NCI-H1694 treated with DMSO at 0.1 percent for 48 hours (cell line): Measurements from ENCODE around the gene DHCR24.
A peak's percentile ranks its signal among the peaks of the same experiment; 100 is the strongest.
"Not testable (repeated sequence)": the region's sequence is repeated elsewhere in the genome, so short reads cannot be mapped to it uniquely, and the experiment has no call there.

ENCODE experiments used
- DNase-seq: peaks from one replicate; lab custom pipeline; 2025; lab: John Stamatoyannopoulos, UW

DHCR24 gene

GRCh38 chr1:54886724-54887664 is at the start of gene DHCR24:
TSS of gene DHCR24 (minus strand) at chr1:54887195. CDS start at chr1:54887119, 76 bp downstream.
- DNase-seq = peak; percentile 85

GRCh38 chr1:54936791-54937190 is 49.8 kb upstream of the DHCR24 start:
- DNase-seq = no peak

GRCh38 chr1:54934869-54935268 is 47.9 kb upstream of the DHCR24 start:
- DNase-seq = no peak

GRCh38 chr1:54934081-54934480 is 47.1 kb upstream of the DHCR24 start:
- not testable (repeated sequence) for DNase-seq

GRCh38 chr1:54931275-54931840 is 44.4 kb upstream of the DHCR24 start:
- DNase-seq = no peak

GRCh38 chr1:54929700-54930099 is 42.7 kb upstream of the DHCR24 start:
- no peak for DNase-seq

GRCh38 chr1:54928327-54928726 is 41.3 kb upstream of the DHCR24 start:
- no peak for DNase-seq

- DNase-seq = no peak
Observed at GRCh38 chr1:54927472-54928240, 40.7 kb upstream of the DHCR24 start.

- no peak for DNase-seq
Observed at GRCh38 chr1:54926970-54927369, 40.0 kb upstream of the DHCR24 start.

GRCh38 chr1:54922921-54923421 is 36.0 kb upstream of the DHCR24 start:
- DNase-seq = no peak

GRCh38 chr1:54922040-54922761 is 35.2 kb upstream of the DHCR24 start:
- no peak for DNase-seq

- DNase-seq = no peak
Observed at GRCh38 chr1:54919367-54920359, 32.7 kb upstream of the DHCR24 start.

GRCh38 chr1:54911076-54911475 is 24.1 kb upstream of the DHCR24 start:
- DNase-seq = not testable (repeated sequence)

- no peak for DNase-seq
Observed at GRCh38 chr1:54906586-54906985, 19.6 kb upstream of the DHCR24 start.

- DNase-seq = no peak
Observed at GRCh38 chr1:54904476-54905048, 17.6 kb upstream of the DHCR24 start.

GRCh38 chr1:54894271-54894670 is 7.3 kb upstream of the DHCR24 start:
- no peak for DNase-seq

- no peak for DNase-seq
Observed at GRCh38 chr1:54892586-54892985, 5.6 kb upstream of the DHCR24 start.

- no peak for DNase-seq
Observed at GRCh38 chr1:54889132-54889725, 2.2 kb upstream of the DHCR24 start.

GRCh38 chr1:54888080-54888733 is 1.2 kb upstream of the DHCR24 start:
- no peak for DNase-seq
